Measurements from ENCODE around the gene TP53. TPM values are rescaled to one million over a fixed set of nuclear protein-coding genes. Genes with fewer than 3 reads are reported as not detected.

The TP53 gene
- total RNA-seq, 4 donors from 2014 or later, result 27.9 to 49.7 (median 31.7) TPM

- intact Hi-C loops (cut with DNase I; ENCODE audit: low total_unique reads), result no loop called here
- H3K4me3 ChIP-seq, result no peak overlapping the region
- DNase-seq, result no peak
- H3K9me3 ChIP-seq, result no peaks in the 10 kb centered on the region
- 97 to 99% methylated on average over 10 of the region's 10 CpGs for WGBS, 2 donors (ENCODE audit: low coverage in 1 of 2)
- no peak overlapping the region for H3K27ac ChIP-seq
- peaks cover 0 to 2% (median 0%) of the 10 kb centered on the region in 4 donors for H3K36me3 ChIP-seq
- TF ChIP-seq EP300 (IDR thresholded peaks at IDR 0.05; ENCODE audit: low read depth), result no peak
- no peak for TF ChIP-seq POLR2AphosphoS5 (IDR thresholded peaks at IDR 0.05)
- no peak for TF ChIP-seq CTCF (IDR thresholded peaks at IDR 0.05)
- no peak for TF ChIP-seq POLR2A (IDR thresholded peaks at IDR 0.05)
- no peaks in the 10 kb centered on the region for H3K27me3 ChIP-seq
- in situ Hi-C loops (cut with MboI; ENCODE audit: low pct_ligation_motif_present in 1 of 4, low pct_unique_long_range_greater_than_20kb in 1 of 4, low sequenced_read_pairs in 3 of 4), result no loop called here
- H3K4me1 ChIP-seq, result no peaks in the 10 kb centered on the region
These were observed 8.3 kb upstream of the TP53 start for GRCh38 chr17:7695586-7695985.

GRCh38 chr17:7688808-7689316 lies 1.6 kb upstream of the TP53 start:
- Histone ChIP-seq H3K9me3 (no peaks in the 10 kb centered on the region), H3K4me1 (peaks cover 15 to 35% (median 25%) of the 10 kb centered on the region in 4 donors), H3K27me3 (no peaks in the 10 kb centered on the region), H3K36me3 (no peaks in the 10 kb centered on the region), H3K27ac (peak overlapping the region; percentile 95 to 99 (median 98)), H3K4me3 (peak overlapping the region; percentile 52 to 93 (median 76))
- intact Hi-C loops (cut with DNase I; ENCODE audit: low total_unique reads), result loop anchor here (5.0 kb wide), 1 partner anchor 57 kb away; the partner anchor contains the start of gene SHBG
- in situ Hi-C loops (cut with MboI; ENCODE audit: low pct_ligation_motif_present in 1 of 4, low pct_unique_long_range_greater_than_20kb in 1 of 4, low sequenced_read_pairs in 3 of 4), result loop anchor here in 2 of 4 donors (5.0 to 10.0 kb wide), 2 partner anchors 54 to 57 kb away; partner anchors contain the start of gene SHBG (in 2 of the 2)
- no peak for DNase-seq
- WGBS, 2 donors (ENCODE audit: low coverage in 1 of 2), result 18 to 19% methylated on average over 5 to 13 of the region's 13 CpGs
- TF ChIP-seq CTCF (IDR thresholded peaks at IDR 0.05) (no peak), POLR2AphosphoS5 (IDR thresholded peaks at IDR 0.05) (no peak), POLR2A (IDR thresholded peaks at IDR 0.05) (no peak), EP300 (IDR thresholded peaks at IDR 0.05; ENCODE audit: low read depth) (no peak)

- H3K9me3 ChIP-seq, result no peaks in the 10 kb centered on the region
- WGBS, 2 donors (ENCODE audit: low coverage in 1 of 2), result 0 to 3% methylated on average over 3 to 46 of the region's 51 CpGs
- TF ChIP-seq CTCF (IDR thresholded peaks at IDR 0.05) (peak; percentile 98 to 100 (median 99)), EP300 (IDR thresholded peaks at IDR 0.05; ENCODE audit: low read depth) (no peak), POLR2AphosphoS5 (IDR thresholded peaks at IDR 0.05) (peak; percentile 24 to 52 (median 52)), POLR2A (IDR thresholded peaks at IDR 0.05) (no peak)
- no peaks in the 10 kb centered on the region for H3K36me3 ChIP-seq
- peak; percentile 97 for DNase-seq
- peaks cover 15 to 38% (median 25%) of the 10 kb centered on the region in 4 donors for H3K4me1 ChIP-seq
- H3K4me3 ChIP-seq, result peak within 1 kb of the TSS; percentile 62 to 93 (median 82)
- in situ Hi-C loops (cut with MboI; ENCODE audit: low pct_ligation_motif_present in 1 of 4, low pct_unique_long_range_greater_than_20kb in 1 of 4, low sequenced_read_pairs in 3 of 4), result loop anchor here in 2 of 4 donors (5.0 to 10.0 kb wide), 2 partner anchors 53 to 56 kb away; partner anchors contain the start of gene SHBG (in 2 of the 2)
- intact Hi-C loops (cut with DNase I; ENCODE audit: low total_unique reads), result loop anchor here (5.0 kb wide), 1 partner anchor 56 kb away; the partner anchor contains the start of gene SHBG
- peak within 1 kb of the TSS; percentile 95 to 99 (median 98) for H3K27ac ChIP-seq
- no peaks in the 10 kb centered on the region for H3K27me3 ChIP-seq
These were observed 868 bp upstream of the TP53 start, which contains the start of gene WRAP53 for GRCh38 chr17:7687908-7688807. TSS of gene WRAP53 (plus strand) at chr17:7688477. CDS start at chr17:7688649, 172 bp downstream.

All from transverse colon (tissue), 4 donors.